Karpas-422 (cell line): ENCODE results near the gene RPUSD3. TPM values are rescaled to one million over a fixed set of nuclear protein-coding genes. Genes with fewer than 3 reads are reported as not detected.

Experiments
- DNase-seq: peaks from one replicate; pipeline ENCODE4 v3.0.0-alpha.2; 2015
- H2AFZ ChIP-seq: fragments of 200-600 bp; sonication (generic); 2 replicates; pipeline ENCODE4 v1.6.1; 2014; ENCODE audit warnings: antibody characterized with exemption, low read length, mixed read lengths
- H3K27ac ChIP-seq: fragments of 200-600 bp; sonication (generic); 2 replicates; pipeline ENCODE4 v1.5.1; 2014; ENCODE audit warnings: mild to moderate bottlenecking, low read length, moderate library complexity
- H3K27me3 ChIP-seq: fragments of 200-600 bp; sonication (generic); 2 replicates; pipeline ENCODE4 v1.6.1; 2014; ENCODE audit warnings: low read length, mixed read lengths
- H3K36me3 ChIP-seq: fragments of 200-600 bp; sonication (generic); 2 replicates; pipeline ENCODE4 v1.6.1; 2014; ENCODE audit warnings: low read length, mixed read lengths; ENCODE audit not compliant: insufficient read depth
- H3K4me1 ChIP-seq: fragments of 200-600 bp; sonication (generic); 2 replicates; pipeline ENCODE4 v1.6.1; 2014; ENCODE audit warnings: mild to moderate bottlenecking, low read length, mixed read lengths
- H3K4me2 ChIP-seq: fragments of 200-600 bp; sonication (generic); 2 replicates; pipeline ENCODE4 v1.6.1; 2014; ENCODE audit warnings: low read length, low read depth, mild to moderate bottlenecking; ENCODE audit not compliant: poor library complexity, severe bottlenecking
- H3K4me3 ChIP-seq: fragments of 200-600 bp; sonication (generic); 2 replicates; pipeline ENCODE4 v1.5.1; 2014; ENCODE audit warnings: mild to moderate bottlenecking, antibody characterized with exemption, low read length, mixed read lengths
- H3K79me2 ChIP-seq: fragments of 200-600 bp; sonication (generic); 2 replicates; pipeline ENCODE4 v1.6.1; 2014; ENCODE audit warnings: mild to moderate bottlenecking, low read length, mixed read lengths
- H3K9ac ChIP-seq: fragments of 200-600 bp; sonication (generic); 2 replicates; pipeline ENCODE4 v1.6.0; 2014; ENCODE audit warnings: low read length
- H3K9me2 ChIP-seq: fragments of 200-600 bp; sonication (generic), shearing (Covaris generic); replicated peaks from 2 replicates; pipeline ENCODE4 v1.6.0; 2014; ENCODE audit warnings: mild to moderate bottlenecking, low read length, moderate library complexity; ENCODE audit not compliant: insufficient read depth
- H3K9me3 ChIP-seq: fragments of 300-700, 200-600 bp; sonication (generic); 2 replicates; pipeline ENCODE4 v1.6.1; 2014; ENCODE audit warnings: low read length, mixed read lengths
- H4K20me1 ChIP-seq: fragments of 200-600 bp; sonication (generic); 2 replicates; pipeline ENCODE4 v1.6.1; 2014; ENCODE audit warnings: mild to moderate bottlenecking, antibody characterized with exemption, low read length, low read depth; ENCODE audit not compliant: insufficient read depth
- total RNA-seq: library from RNA; depleted of rRNA; stranded (reverse); fragments of >200 nt; shearing (Covaris generic); gene quantifications from 2 replicates; pipeline ENCODE4 v1.2.3, GENCODE V29; 2014; ENCODE audit warnings: low replicate concordance

The RPUSD3 gene
- total RNA-seq, 1 experiment from 2014 or later = 62.5 TPM

GRCh38 chr3:9820543-9820942 is 23.3 kb downstream of the RPUSD3 start:
- Histone ChIP-seq H3K9ac (no peak overlapping the region), H3K27me3 (no peaks in the 10 kb centered on the region), H3K36me3 (no peaks in the 10 kb centered on the region), H2AFZ (no peak overlapping the region), H3K4me2 (no peak overlapping the region), H3K27ac (no peak overlapping the region), H3K79me2 (no peaks in the 10 kb centered on the region), H3K4me3 (no peak overlapping the region), H3K4me1 (no peaks in the 10 kb centered on the region), H3K9me3 (no peaks in the 10 kb centered on the region), H3K9me2 (no peaks in the 10 kb centered on the region), H4K20me1 (no peaks in the 10 kb centered on the region)
- no peak for DNase-seq

GRCh38 chr3:9818666-9819335 is 25.0 kb downstream of the RPUSD3 start:
- no peak overlapping the region for H3K27ac ChIP-seq
- H3K4me2 ChIP-seq = no peak overlapping the region
- no peaks in the 10 kb centered on the region for H3K79me2 ChIP-seq
- H3K36me3 ChIP-seq = no peaks in the 10 kb centered on the region
- H3K4me1 ChIP-seq = no peaks in the 10 kb centered on the region
- H3K9ac ChIP-seq = no peak overlapping the region
- no peaks in the 10 kb centered on the region for H3K27me3 ChIP-seq
- H3K4me3 ChIP-seq = no peak overlapping the region
- DNase-seq = no peak
- no peaks in the 10 kb centered on the region for H4K20me1 ChIP-seq
- no peak overlapping the region for H2AFZ ChIP-seq
- H3K9me3 ChIP-seq = no peaks in the 10 kb centered on the region
- no peaks in the 10 kb centered on the region for H3K9me2 ChIP-seq

- no peak overlapping the region for H3K4me3 ChIP-seq
- H3K79me2 ChIP-seq = no peaks in the 10 kb centered on the region
- no peak overlapping the region for H3K9ac ChIP-seq
- H2AFZ ChIP-seq = no peak overlapping the region
- no peaks in the 10 kb centered on the region for H3K9me2 ChIP-seq
- no peaks in the 10 kb centered on the region for H3K4me1 ChIP-seq
- no peaks in the 10 kb centered on the region for H3K9me3 ChIP-seq
- no peak overlapping the region for H3K27ac ChIP-seq
- H3K4me2 ChIP-seq = no peak overlapping the region
- no peak for DNase-seq
- H3K27me3 ChIP-seq = no peaks in the 10 kb centered on the region
- peaks cover 7% of the 10 kb centered on the region; the same call in 1 of the 2 replicates for H3K36me3 ChIP-seq
- no peaks in the 10 kb centered on the region for H4K20me1 ChIP-seq
Measured at GRCh38 chr3:9817436-9817835, 26.4 kb downstream of the RPUSD3 start.

GRCh38 chr3:9815986-9816385 is 27.8 kb downstream of the RPUSD3 start:
- no peak overlapping the region for H2AFZ ChIP-seq
- no peaks in the 10 kb centered on the region for H3K79me2 ChIP-seq
- no peak overlapping the region for H3K4me2 ChIP-seq
- H3K4me1 ChIP-seq = no peaks in the 10 kb centered on the region
- H3K27ac ChIP-seq = no peak overlapping the region
- no peaks in the 10 kb centered on the region for H3K27me3 ChIP-seq
- no peak overlapping the region for H3K4me3 ChIP-seq
- H3K36me3 ChIP-seq = peaks cover 7% of the 10 kb centered on the region; the same call in 1 of the 2 replicates
- H3K9ac ChIP-seq = no peak overlapping the region
- H3K9me3 ChIP-seq = no peaks in the 10 kb centered on the region
- no peak for DNase-seq
- no peaks in the 10 kb centered on the region for H3K9me2 ChIP-seq
- H4K20me1 ChIP-seq = no peaks in the 10 kb centered on the region

GRCh38 chr3:9812870-9813483 is 30.8 kb downstream of the RPUSD3 start:
- H3K36me3 ChIP-seq = peaks cover 10% of the 10 kb centered on the region; the same call in 1 of the 2 replicates
- H2AFZ ChIP-seq = no peak overlapping the region
- no peaks in the 10 kb centered on the region for H4K20me1 ChIP-seq
- no peak for DNase-seq
- no peak overlapping the region for H3K9ac ChIP-seq
- no peaks in the 10 kb centered on the region for H3K79me2 ChIP-seq
- H3K27me3 ChIP-seq = no peaks in the 10 kb centered on the region
- H3K4me3 ChIP-seq = no peak overlapping the region
- H3K9me3 ChIP-seq = no peaks in the 10 kb centered on the region
- H3K4me1 ChIP-seq = peaks cover 16% of the 10 kb centered on the region
- no peak overlapping the region for H3K4me2 ChIP-seq
- no peaks in the 10 kb centered on the region for H3K9me2 ChIP-seq
- no peak overlapping the region for H3K27ac ChIP-seq

GRCh38 chr3:9810846-9811245 is 33.0 kb downstream of the RPUSD3 start:
- no peak overlapping the region for H2AFZ ChIP-seq
- no peak overlapping the region for H3K9ac ChIP-seq
- no peak overlapping the region for H3K4me3 ChIP-seq
- no peak overlapping the region for H3K27ac ChIP-seq
- H3K79me2 ChIP-seq = no peaks in the 10 kb centered on the region
- H3K9me3 ChIP-seq = no peaks in the 10 kb centered on the region
- no peaks in the 10 kb centered on the region for H3K9me2 ChIP-seq
- H3K4me2 ChIP-seq = no peak overlapping the region
- H4K20me1 ChIP-seq = no peaks in the 10 kb centered on the region
- H3K27me3 ChIP-seq = no peaks in the 10 kb centered on the region
- peaks cover 16% of the 10 kb centered on the region for H3K4me1 ChIP-seq
- no peak for DNase-seq
- peaks cover 16% of the 10 kb centered on the region; the same call in 1 of the 2 replicates for H3K36me3 ChIP-seq

- Histone ChIP-seq H3K36me3 (peaks cover 17% of the 10 kb centered on the region; the same call in 1 of the 2 replicates), H4K20me1 (no peaks in the 10 kb centered on the region), H3K27me3 (no peaks in the 10 kb centered on the region), H3K9ac (no peak overlapping the region), H3K79me2 (no peaks in the 10 kb centered on the region), H3K4me3 (peak overlapping the region; percentile 50; the same call in 1 of the 2 replicates), H3K9me2 (no peaks in the 10 kb centered on the region), H2AFZ (no peak overlapping the region), H3K4me1 (peaks cover 16% of the 10 kb centered on the region), H3K9me3 (no peaks in the 10 kb centered on the region), H3K27ac (no peak overlapping the region), H3K4me2 (no peak overlapping the region)
- no peak for DNase-seq
Measured at GRCh38 chr3:9810433-9810770, 33.4 kb downstream of the RPUSD3 start.

- Histone ChIP-seq H4K20me1 (no peaks in the 10 kb centered on the region), H3K9me3 (no peaks in the 10 kb centered on the region), H3K79me2 (no peaks in the 10 kb centered on the region), H3K9me2 (no peaks in the 10 kb centered on the region), H3K27ac (peak within 1 kb of the TSS; percentile 69), H2AFZ (0 out of 2 replicates have a peak within 1 kb of the TSS, but pooled peaks have one; percentile 10), H3K4me1 (peaks cover 16% of the 10 kb centered on the region), H3K4me3 (peak within 1 kb of the TSS; percentile 50), H3K4me2 (peak within 1 kb of the TSS; percentile 65), H3K9ac (peak within 1 kb of the TSS; percentile 67), H3K27me3 (no peaks in the 10 kb centered on the region), H3K36me3 (peaks cover 22% of the 10 kb centered on the region; the same call in 1 of the 2 replicates)
- peak; percentile 72 for DNase-seq
Measured at GRCh38 chr3:9809615-9810432, 34.0 kb downstream of the RPUSD3 start, which contains the start of gene TTLL3. TSS of gene TTLL3 (plus strand) at chr3:9810262. CDS start at chr3:9810662, 400 bp downstream.
